Fibroblast of the aortic adventitia (primary cell): ENCODE data around the gene DAB2IP. TPM values are rescaled to one million over a fixed set of nuclear protein-coding genes. Genes with fewer than 3 reads are reported as not detected.
"Not testable (repeated sequence)": the region's sequence is repeated elsewhere in the genome, so short reads cannot be mapped to it uniquely, and the experiment has no call there.

ENCODE experiments used
- DNase-seq: peaks from one replicate; pipeline ENCODE4 v3.0.0-alpha.2; 2010; ENCODE audit warnings: low read depth
- H3K4me3 ChIP-seq: 2 replicates; pipeline ENCODE4 v1.5.1; 2011; ENCODE audit warnings: low read depth, mild to moderate bottlenecking, control low read depth, low read length, moderate library complexity
- CTCF ChIP-seq: IDR thresholded peaks from 2 replicates; pipeline ENCODE4 v1.5.1; 2011; ENCODE audit warnings: mild to moderate bottlenecking, low read length, control low read depth, inconsistent platforms; ENCODE audit not compliant: insufficient read depth
- total RNA-seq: library from RNA; depleted of rRNA; stranded (reverse); fragments of >200 nt; gene quantifications from 2 replicates; pipeline ENCODE4 v1.2.3, GENCODE V29; 2012; ENCODE audit warnings: low replicate concordance

DAB2IP gene
- total RNA-seq, 1 donor = 17.4 TPM

GRCh38 chr9:121790841-121791240 lies 139.4 kb downstream of the DAB2IP start:
- TF ChIP-seq CTCF = no peak
- DNase-seq = no peak
- no peak overlapping the region for H3K4me3 ChIP-seq

- DNase-seq, H3K4me3 ChIP-seq: not testable (repeated sequence)
Observed at GRCh38 chr9:121792476-121792875, 141.0 kb downstream of the DAB2IP start.

GRCh38 chr9:121794334-121794733 lies 142.9 kb downstream of the DAB2IP start:
- not testable (repeated sequence) for DNase-seq

GRCh38 chr9:121797081-121797480 lies 145.6 kb downstream of the DAB2IP start:
- no peak for DNase-seq
- TF ChIP-seq CTCF = no peak

More at GRCh38 chr9:121794334-121794733, 142.9 kb downstream of the DAB2IP start:
- not testable (repeated sequence) for H3K4me3 ChIP-seq

GRCh38 chr9:121798941-121799340 lies 147.5 kb downstream of the DAB2IP start:
- H3K4me3 ChIP-seq = no peak overlapping the region
- no peak for DNase-seq
- no peak for TF ChIP-seq CTCF

More at GRCh38 chr9:121797081-121797480, 145.6 kb downstream of the DAB2IP start:
- no peak overlapping the region for H3K4me3 ChIP-seq

- TF ChIP-seq CTCF = no peak
- no peak overlapping the region for H3K4me3 ChIP-seq
Observed at GRCh38 chr9:121800376-121800775, 148.9 kb downstream of the DAB2IP start.

GRCh38 chr9:121801579-121801978 lies 150.1 kb downstream of the DAB2IP start:
- H3K4me3 ChIP-seq = no peak overlapping the region
- DNase-seq = no peak
- TF ChIP-seq CTCF = no peak

More at GRCh38 chr9:121800376-121800775, 148.9 kb downstream of the DAB2IP start:
- DNase-seq = no peak

- no peak for DNase-seq
- H3K4me3 ChIP-seq = no peak overlapping the region
- TF ChIP-seq CTCF = no peak
Observed at GRCh38 chr9:121802753-121803152, 151.3 kb downstream of the DAB2IP start.
